Fibroblast of the aortic adventitia (primary cell): ENCODE measurements around the gene SPOCK1. TPM values are rescaled to one million over a fixed set of nuclear protein-coding genes. Genes with fewer than 3 reads are reported as not detected.

Experiments used
- DNase-seq: peaks from one replicate; pipeline ENCODE4 v3.0.0-alpha.2; 2010; ENCODE audit warnings: low read depth
- H3K4me3 ChIP-seq: 2 replicates; pipeline ENCODE4 v1.5.1; 2011; ENCODE audit warnings: low read depth, mild to moderate bottlenecking, control low read depth, low read length, moderate library complexity
- total RNA-seq: library from RNA; depleted of rRNA; stranded (reverse); fragments of >200 nt; gene quantifications from 2 replicates; pipeline ENCODE4 v1.2.3, GENCODE V29; 2012; ENCODE audit warnings: low replicate concordance
- TF ChIP-seq, protein P1 (sequence below): IDR thresholded peaks from 2 replicates; pipeline ENCODE4 v1.5.1; 2011; ENCODE audit warnings: mild to moderate bottlenecking, low read length, control low read depth, inconsistent platforms; ENCODE audit not compliant: insufficient read depth

The SPOCK1 gene
- total RNA-seq, 1 donor, result 174 TPM

DNA sequence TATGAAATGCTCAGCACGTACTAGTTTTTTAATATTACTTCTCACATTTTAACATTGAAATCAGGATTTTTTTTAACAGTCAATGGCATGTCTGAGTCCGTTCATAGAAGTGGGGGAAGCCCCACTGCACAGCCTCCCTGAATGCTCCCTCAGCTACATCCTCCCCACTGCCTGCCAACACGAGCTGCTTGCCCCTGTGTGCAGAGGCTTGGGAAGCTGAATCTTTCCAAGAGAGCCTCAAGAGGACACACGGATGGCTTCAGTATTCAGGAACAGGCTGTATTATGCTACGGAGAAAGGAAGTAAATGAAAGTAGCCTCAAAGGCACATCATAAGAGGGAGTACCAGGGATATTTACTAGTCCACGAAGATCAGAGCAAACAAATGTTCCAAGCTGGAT, 248.7 kb downstream of the SPOCK1 start:
- no peak overlapping the region for H3K4me3 ChIP-seq
- DNase-seq, result no peak
- TF ChIP-seq, protein P1, sequence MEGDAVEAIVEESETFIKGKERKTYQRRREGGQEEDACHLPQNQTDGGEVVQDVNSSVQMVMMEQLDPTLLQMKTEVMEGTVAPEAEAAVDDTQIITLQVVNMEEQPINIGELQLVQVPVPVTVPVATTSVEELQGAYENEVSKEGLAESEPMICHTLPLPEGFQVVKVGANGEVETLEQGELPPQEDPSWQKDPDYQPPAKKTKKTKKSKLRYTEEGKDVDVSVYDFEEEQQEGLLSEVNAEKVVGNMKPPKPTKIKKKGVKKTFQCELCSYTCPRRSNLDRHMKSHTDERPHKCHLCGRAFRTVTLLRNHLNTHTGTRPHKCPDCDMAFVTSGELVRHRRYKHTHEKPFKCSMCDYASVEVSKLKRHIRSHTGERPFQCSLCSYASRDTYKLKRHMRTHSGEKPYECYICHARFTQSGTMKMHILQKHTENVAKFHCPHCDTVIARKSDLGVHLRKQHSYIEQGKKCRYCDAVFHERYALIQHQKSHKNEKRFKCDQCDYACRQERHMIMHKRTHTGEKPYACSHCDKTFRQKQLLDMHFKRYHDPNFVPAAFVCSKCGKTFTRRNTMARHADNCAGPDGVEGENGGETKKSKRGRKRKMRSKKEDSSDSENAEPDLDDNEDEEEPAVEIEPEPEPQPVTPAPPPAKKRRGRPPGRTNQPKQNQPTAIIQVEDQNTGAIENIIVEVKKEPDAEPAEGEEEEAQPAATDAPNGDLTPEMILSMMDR, result no peak

DNA sequence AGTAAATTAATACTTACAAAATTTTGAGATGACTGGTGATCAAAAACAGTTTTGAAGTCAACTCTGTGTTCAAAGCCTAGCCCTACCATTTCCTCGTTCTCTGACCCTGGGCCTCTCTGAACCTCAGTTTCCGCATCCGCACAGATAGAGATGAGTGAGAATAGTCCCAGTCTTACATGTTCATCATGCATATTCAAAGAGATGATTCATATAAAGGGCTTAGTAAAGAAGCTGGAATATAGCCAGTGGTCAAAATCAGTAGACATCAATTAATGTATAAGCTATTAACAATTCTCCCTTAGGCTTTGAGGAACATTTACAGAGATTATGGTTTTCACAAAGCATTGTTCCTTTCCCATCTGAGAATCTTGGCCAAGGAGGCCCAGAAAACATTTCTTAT, 250.6 kb downstream of the SPOCK1 start:
- TF ChIP-seq, protein P1, result no peak

DNA sequence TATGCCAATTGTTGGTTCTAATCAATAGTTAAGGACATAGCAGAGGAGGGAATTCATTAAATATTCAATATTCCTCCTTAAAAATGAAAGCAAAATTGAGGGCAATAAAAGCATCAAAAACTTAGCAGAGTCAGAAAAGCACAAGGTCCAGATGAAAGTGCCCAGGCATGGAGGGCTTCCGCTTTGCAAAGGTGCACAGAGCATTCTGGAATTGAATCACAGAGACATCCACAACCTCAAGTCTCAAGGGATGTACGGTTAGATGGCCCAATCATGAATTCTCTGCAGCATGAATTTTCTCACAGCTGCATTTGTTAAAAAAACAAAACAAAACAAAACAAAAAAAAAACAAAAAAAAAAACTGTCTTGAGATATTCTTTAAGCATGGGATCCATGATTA, 253.7 kb downstream of the SPOCK1 start:
- DNase-seq, result no peak
- no peak overlapping the region for H3K4me3 ChIP-seq
- TF ChIP-seq, protein P1, result no peak

More for the DNA sequence above, 250.6 kb downstream of the SPOCK1 start:
- no peak overlapping the region for H3K4me3 ChIP-seq
- no peak for DNase-seq

DNA sequence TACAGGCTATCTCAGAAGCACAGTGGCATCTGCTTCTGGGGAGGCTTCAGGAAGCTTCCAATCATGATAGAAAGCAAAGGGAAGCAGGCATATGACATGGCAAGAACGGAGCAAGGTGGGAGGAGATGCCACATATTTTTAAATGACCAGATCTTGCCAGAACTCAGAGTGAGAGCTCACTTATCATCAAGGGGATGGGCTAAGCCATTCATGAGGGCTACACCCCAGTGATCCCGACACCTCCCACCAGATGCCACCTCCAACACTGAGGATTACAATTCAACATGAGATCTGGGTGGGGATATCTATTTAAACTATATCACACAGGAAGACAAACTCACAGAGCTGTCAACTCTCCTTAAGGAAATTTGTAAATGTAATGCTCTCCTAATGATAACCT, 258.8 kb downstream of the SPOCK1 start:
- DNase-seq, result no peak
- H3K4me3 ChIP-seq, result no peak overlapping the region
- TF ChIP-seq, protein P1, result no peak

DNA sequence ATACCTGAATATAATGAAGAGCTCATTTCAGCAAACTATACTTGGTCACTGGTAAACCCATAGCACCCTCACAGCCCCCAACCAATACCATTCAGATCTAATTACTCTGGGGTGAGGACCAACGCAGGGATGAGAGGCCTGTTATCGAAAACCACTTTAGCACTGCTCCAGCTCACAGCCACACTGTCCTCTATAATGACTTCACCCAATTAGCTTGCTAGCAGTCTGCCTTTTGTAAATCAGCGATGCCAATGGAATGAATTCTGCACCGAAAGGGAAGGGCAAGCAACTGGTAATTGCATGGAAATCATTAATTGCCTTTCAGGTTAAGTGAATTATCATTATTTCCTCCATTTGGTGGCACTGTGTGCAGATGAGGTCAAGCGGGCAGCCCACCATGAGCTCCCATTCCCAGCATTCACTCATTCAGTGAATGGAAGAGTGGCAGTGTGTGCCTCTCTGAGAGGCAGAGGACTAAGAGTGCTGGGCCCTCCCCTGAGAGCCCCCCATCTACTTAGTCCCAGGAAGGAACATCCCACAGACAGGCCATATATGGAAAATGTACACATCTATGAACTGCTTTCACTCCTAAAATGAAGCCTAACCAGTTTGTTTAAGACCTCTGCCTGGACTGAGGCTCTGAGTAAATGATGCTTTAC, 262.1 kb downstream of the SPOCK1 start:
- no peak for DNase-seq
- TF ChIP-seq, protein P1, result no peak
- H3K4me3 ChIP-seq, result no peak overlapping the region

DNA sequence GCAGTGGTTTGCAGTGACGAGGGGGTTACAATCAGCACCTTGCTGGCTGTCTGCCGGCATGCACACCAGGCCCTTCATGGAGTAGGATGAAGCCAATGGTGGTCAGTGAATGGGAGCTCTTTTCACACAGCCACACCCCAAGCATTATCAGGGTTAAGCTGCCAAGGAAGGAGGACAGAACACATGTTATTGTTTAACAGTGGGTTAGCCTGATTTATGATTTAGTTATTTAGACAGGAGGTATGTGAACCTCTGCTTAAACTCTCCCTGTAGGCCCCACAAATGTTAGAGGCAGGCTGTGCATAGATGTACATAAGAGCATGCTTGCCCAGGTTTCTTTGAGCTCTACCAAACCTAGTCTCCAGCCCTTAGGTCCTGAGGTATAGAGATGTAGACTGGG, 262.9 kb downstream of the SPOCK1 start:
- H3K4me3 ChIP-seq, result no peak overlapping the region
- TF ChIP-seq, protein P1, result no peak
- DNase-seq, result peak; percentile 80
